ENCODE measurements around the gene PGK2. TPM values are rescaled to one million over a fixed set of nuclear protein-coding genes. Genes with fewer than 3 reads are reported as not detected.

PGK2 gene
- total and polyA plus RNA-seq, 2 of the 8 experiments (the other 6 are each of a cell fraction or from before 2014, with no cell fraction given), result not detected

GRCh38 chr6:49739423-49739822 is 47.7 kb downstream of the PGK2 start:
- CTCF ChIA-PET (ENCODE audit: partially characterized antibody), result interaction anchor here (0.5 to 1.5 kb wide), 5 partner anchors 10 to 108 kb away, joined by 3 to 4 read pairs (median 4); no protein-coding TSS in a partner anchor
- no peak for DNase-seq (ENCODE audit: low read depth in 1 of 2, low spot score in 2 of 2)
- POLR2A ChIA-PET (ENCODE audit: partially characterized antibody), result no interaction called here
- H3K18ac ChIP-seq (ENCODE audit: extremely low read depth, low read length), result no peak overlapping the region
- H3K27ac ChIP-seq (ENCODE audit: low read depth, low read length), result no peak overlapping the region
- TF ChIP-seq BRCA1 (IDR thresholded peaks at IDR 0.05; ENCODE audit: low read depth, low read length) (no peak), ATF2 (IDR thresholded peaks at IDR 0.05; ENCODE audit: low read length) (no peak), BACH1 (IDR thresholded peaks at IDR 0.05; ENCODE audit: low read length) (no peak), RNF2 (IDR thresholded peaks at IDR 0.05; ENCODE audit: borderline replicate concordance, low read depth, low read length, missing control alignments, poor library complexity, severe bottlenecking) (no peak), SIN3A (conservative IDR thresholded peaks at IDR 0.05 in 1 of 2, IDR thresholded peaks at IDR 0.05 in 1 of 2; ENCODE audit: low read depth in 1 of 2, low read length in 2 of 2) (no peak), EZH2 (IDR thresholded peaks at IDR 0.05; ENCODE audit: low read depth, low read length, severe bottlenecking) (no peak), ASH2L (IDR thresholded peaks at IDR 0.05; ENCODE audit: low read length) (no peak), CHD2 (IDR thresholded peaks at IDR 0.05; ENCODE audit: low read length) (no peak)
- H2BK15ac ChIP-seq (ENCODE audit: low read length), result no peak overlapping the region
- no peak overlapping the region for H4K91ac ChIP-seq (replicated peaks; ENCODE audit: insufficient read length, low read length)
- FAIRE-seq, result no peak
- no peak overlapping the region for H3K4ac ChIP-seq (replicated peaks; ENCODE audit: insufficient read length, low read depth, low read length)
- no peak overlapping the region for H2BK12ac ChIP-seq (ENCODE audit: low read depth, low read length)
- no peak overlapping the region for H2BK120ac ChIP-seq (replicated peaks; ENCODE audit: low read depth, low read length)
- no peak overlapping the region for H3K56ac ChIP-seq (replicated peaks; ENCODE audit: insufficient read length, low read depth, low read length)
- H3K4me1 ChIP-seq (replicated peaks in 1 of 4; ENCODE audit: control insufficient read depth in 3 of 4, insufficient read depth in 4 of 4, low read length in 3 of 4), result no peaks in the 10 kb centered on the region
- H4K20me1 ChIP-seq (replicated peaks in 1 of 2; ENCODE audit: control insufficient read depth in 1 of 2, insufficient read depth in 2 of 2, low read length in 2 of 2), result no peaks in the 10 kb centered on the region
- no peak overlapping the region for H2AFZ ChIP-seq (ENCODE audit: low read length)
- no peaks in the 10 kb centered on the region for H3K79me1 ChIP-seq (ENCODE audit: low read depth, low read length)
- no peaks in the 10 kb centered on the region for H3K36me3 ChIP-seq (ENCODE audit: control insufficient read depth in 2 of 4, insufficient read depth in 4 of 4, low read length in 3 of 4)
- H3K79me2 ChIP-seq (ENCODE audit: control insufficient read depth in 1 of 2, insufficient read depth in 2 of 2, low read length in 2 of 2), result no peaks in the 10 kb centered on the region
- no peak overlapping the region for H3K4me2 ChIP-seq (ENCODE audit: insufficient read depth in 1 of 2, low read depth in 2 of 2, low read length in 2 of 2)
- no peak overlapping the region for H4K5ac ChIP-seq (ENCODE audit: insufficient read length, low read depth, low read length)
- H3K23me2 ChIP-seq (ENCODE audit: low read depth, low read length), result no peaks in the 10 kb centered on the region; the same call in 1 of the 2 replicates
- H2AK5ac ChIP-seq (ENCODE audit: low read depth, low read length), result no peak overlapping the region
- no peak overlapping the region for H3K23ac ChIP-seq (ENCODE audit: insufficient read length)
- no peak overlapping the region for H3K14ac ChIP-seq (ENCODE audit: insufficient read length)
- H2BK20ac ChIP-seq (ENCODE audit: low read length), result no peak overlapping the region
- H3K27me3 ChIP-seq (replicated peaks in 1 of 4; ENCODE audit: control insufficient read depth in 3 of 4, extremely low read depth in 1 of 4, insufficient read depth in 3 of 4, low read length in 3 of 4), result no peaks in the 10 kb centered on the region
- H4K8ac ChIP-seq (ENCODE audit: extremely low read depth, insufficient read depth, low read length), result no peak overlapping the region
- no peak overlapping the region for H3K4me3 ChIP-seq (ENCODE audit: extremely low read depth in 1 of 4, insufficient read depth in 2 of 4, low read depth in 3 of 4, low read length in 4 of 4)
- 86% methylated on average over 2 of the region's 2 CpGs; no CpG with 5 or more reads in 1 of the 2 experiments for WGBS, 2 experiments (ENCODE audit: extremely low coverage in 1 of 2, insufficient coverage in 1 of 2, insufficient read length in 1 of 2, insufficient replicate concordance in 2 of 2, low coverage in 1 of 2, low lambda C conversion rate in 2 of 2, missing lambda C conversion rate in 1 of 2)
- H2BK5ac ChIP-seq (ENCODE audit: low read depth, low read length), result no peak overlapping the region
- no peaks in the 10 kb centered on the region for H3K9me3 ChIP-seq (ENCODE audit: insufficient read depth in 2 of 2, low read depth in 1 of 2, low read length in 1 of 2)
- no peak overlapping the region for H3K9ac ChIP-seq (replicated peaks in 1 of 4; ENCODE audit: extremely low read depth in 1 of 4, low read depth in 3 of 4, low read length in 3 of 4)

Data from H1 (cell line).